ENCODE measurements around the gene NELFB. TPM values are rescaled to one million over a fixed set of nuclear protein-coding genes. Genes with fewer than 3 reads are reported as not detected.

Gene NELFB
- total RNA-seq, 1 donor from 2014 or later, result 47.3 TPM

DNA sequence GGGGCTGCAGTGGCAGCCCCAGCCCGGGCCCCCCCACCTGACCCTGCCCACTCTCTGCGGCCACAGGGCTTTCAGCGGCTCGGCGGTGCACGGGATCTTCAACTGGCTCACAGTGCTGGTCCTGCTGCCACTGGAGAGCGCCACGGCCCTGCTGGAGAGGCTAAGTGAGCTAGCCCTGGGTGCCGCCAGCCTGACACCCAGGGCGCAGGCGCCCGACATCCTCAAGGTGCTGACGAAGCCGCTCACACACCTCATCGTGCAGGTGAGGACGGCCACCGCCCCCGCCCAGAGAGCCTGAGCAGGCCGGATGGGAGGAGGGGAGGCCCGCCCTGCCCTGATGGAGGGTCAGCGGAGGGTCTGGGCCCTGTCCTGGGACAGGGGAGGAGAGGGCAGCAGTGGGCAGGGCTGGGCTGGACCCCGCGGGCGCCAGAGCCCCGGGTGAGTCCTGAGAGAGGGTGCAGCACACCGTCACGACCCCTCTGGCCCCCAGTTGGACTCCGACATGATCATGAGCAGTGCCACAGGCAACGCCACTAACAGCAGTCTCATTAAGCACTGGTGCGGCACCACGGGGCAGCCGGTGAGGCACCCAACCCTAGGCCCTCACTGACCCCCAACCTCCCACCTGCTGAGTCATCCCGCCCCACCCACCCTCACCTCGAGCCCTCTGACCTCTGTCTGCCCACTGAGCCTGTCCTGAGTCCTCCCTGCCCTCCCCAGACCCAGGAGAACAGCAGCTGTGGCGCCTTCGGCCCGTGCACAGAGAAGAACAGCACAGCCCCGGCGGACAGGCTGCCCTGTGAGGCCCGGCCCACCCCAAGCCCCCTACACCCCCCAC is 21.8 kb upstream of the NELFB start:
- no peak for DNase-seq (ENCODE audit: low read depth)
- H3K4me3 ChIP-seq (ENCODE audit: low read depth, low read length), result no peak overlapping the region
- TF ChIP-seq, protein P1, sequence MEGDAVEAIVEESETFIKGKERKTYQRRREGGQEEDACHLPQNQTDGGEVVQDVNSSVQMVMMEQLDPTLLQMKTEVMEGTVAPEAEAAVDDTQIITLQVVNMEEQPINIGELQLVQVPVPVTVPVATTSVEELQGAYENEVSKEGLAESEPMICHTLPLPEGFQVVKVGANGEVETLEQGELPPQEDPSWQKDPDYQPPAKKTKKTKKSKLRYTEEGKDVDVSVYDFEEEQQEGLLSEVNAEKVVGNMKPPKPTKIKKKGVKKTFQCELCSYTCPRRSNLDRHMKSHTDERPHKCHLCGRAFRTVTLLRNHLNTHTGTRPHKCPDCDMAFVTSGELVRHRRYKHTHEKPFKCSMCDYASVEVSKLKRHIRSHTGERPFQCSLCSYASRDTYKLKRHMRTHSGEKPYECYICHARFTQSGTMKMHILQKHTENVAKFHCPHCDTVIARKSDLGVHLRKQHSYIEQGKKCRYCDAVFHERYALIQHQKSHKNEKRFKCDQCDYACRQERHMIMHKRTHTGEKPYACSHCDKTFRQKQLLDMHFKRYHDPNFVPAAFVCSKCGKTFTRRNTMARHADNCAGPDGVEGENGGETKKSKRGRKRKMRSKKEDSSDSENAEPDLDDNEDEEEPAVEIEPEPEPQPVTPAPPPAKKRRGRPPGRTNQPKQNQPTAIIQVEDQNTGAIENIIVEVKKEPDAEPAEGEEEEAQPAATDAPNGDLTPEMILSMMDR (IDR thresholded peaks at IDR 0.05; ENCODE audit: insufficient read depth, low read length, poor library complexity, severe bottlenecking), result no peak

DNA sequence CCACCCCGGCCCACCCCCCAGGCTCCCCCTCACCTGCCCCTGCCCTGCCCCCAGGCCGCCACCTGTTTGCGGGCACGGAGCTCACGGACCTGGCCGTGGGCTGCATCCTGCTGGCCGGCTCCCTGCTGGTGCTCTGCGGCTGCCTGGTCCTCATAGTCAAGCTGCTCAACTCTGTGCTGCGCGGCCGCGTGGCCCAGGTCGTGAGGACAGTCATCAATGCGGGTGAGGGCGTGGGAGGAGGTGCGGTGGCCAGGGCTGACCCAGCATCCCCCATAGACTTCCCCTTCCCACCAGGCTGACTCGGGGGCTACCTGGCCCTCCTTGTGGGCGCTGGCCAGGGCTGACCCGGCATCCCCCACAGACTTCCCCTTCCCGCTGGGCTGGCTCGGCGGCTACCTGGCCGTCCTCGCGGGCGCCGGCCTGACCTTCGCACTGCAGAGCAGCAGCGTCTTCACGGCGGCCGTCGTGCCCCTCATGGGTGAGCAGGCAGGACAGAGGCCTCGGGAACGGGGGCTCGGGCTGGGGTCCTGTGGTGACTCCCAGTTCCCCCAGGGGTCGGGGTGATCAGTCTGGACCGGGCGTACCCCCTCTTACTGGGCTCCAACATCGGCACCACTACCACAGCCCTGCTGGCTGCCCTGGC is 21.0 kb upstream of the NELFB start:
- no peaks in the 10 kb centered on the region for H3K36me3 ChIP-seq (ENCODE audit: control insufficient read depth, insufficient read depth, low read length)
- TF ChIP-seq, protein P1 (IDR thresholded peaks at IDR 0.05; ENCODE audit: insufficient read depth, low read length, poor library complexity, severe bottlenecking), result no peak
- H3K27me3 ChIP-seq (ENCODE audit: control insufficient read depth, insufficient read depth, low read length), result peaks cover 52% of the 10 kb centered on the region
- no peak for DNase-seq (ENCODE audit: low read depth)
- no peak overlapping the region for H3K4me3 ChIP-seq (ENCODE audit: low read depth, low read length)

More for the DNA sequence above, 21.8 kb upstream of the NELFB start:
- Histone ChIP-seq H3K27me3 (ENCODE audit: control insufficient read depth, insufficient read depth, low read length) (peaks cover 60% of the 10 kb centered on the region), H3K36me3 (ENCODE audit: control insufficient read depth, insufficient read depth, low read length) (no peaks in the 10 kb centered on the region)

DNA sequence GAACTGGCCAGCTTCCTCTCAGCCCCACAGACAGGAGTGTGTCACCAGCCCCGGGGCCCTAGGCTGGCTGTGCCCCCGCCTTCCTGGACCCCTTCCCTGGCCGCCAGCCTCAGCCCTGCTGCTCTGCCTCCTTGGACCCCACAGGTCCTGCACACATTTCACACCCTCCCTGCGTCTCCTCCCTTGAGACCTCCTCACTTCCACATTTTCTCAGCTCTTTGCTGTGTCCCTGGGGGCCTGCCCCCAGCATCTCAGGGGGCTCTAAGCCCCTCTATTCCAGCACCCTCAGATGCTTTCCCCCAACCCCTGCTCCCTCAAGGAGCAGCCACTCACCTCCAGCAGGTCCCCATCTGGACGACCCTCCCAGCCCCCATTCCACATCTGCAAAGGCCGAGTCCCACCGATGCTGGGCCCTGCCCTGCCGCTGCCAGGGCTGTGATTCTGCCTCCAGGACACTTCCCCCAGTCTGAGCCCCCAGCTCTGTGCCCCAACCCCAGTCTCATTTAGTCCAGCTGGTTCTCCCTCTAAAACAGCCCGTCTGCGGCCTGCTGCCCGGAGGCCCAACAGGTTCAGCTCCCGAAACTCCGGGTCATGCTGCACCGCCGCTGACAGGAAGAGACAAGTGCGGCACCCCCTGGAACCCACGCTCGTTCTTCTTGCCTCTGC is 20.2 kb upstream of the NELFB start:
- no peak for DNase-seq (ENCODE audit: low read depth)
- Histone ChIP-seq H3K4me3 (ENCODE audit: low read depth, low read length) (no peak overlapping the region), H3K27me3 (ENCODE audit: control insufficient read depth, insufficient read depth, low read length) (peaks cover 46% of the 10 kb centered on the region), H3K36me3 (ENCODE audit: control insufficient read depth, insufficient read depth, low read length) (no peaks in the 10 kb centered on the region)
- TF ChIP-seq, protein P1 (IDR thresholded peaks at IDR 0.05; ENCODE audit: insufficient read depth, low read length, poor library complexity, severe bottlenecking), result no peak

DNA sequence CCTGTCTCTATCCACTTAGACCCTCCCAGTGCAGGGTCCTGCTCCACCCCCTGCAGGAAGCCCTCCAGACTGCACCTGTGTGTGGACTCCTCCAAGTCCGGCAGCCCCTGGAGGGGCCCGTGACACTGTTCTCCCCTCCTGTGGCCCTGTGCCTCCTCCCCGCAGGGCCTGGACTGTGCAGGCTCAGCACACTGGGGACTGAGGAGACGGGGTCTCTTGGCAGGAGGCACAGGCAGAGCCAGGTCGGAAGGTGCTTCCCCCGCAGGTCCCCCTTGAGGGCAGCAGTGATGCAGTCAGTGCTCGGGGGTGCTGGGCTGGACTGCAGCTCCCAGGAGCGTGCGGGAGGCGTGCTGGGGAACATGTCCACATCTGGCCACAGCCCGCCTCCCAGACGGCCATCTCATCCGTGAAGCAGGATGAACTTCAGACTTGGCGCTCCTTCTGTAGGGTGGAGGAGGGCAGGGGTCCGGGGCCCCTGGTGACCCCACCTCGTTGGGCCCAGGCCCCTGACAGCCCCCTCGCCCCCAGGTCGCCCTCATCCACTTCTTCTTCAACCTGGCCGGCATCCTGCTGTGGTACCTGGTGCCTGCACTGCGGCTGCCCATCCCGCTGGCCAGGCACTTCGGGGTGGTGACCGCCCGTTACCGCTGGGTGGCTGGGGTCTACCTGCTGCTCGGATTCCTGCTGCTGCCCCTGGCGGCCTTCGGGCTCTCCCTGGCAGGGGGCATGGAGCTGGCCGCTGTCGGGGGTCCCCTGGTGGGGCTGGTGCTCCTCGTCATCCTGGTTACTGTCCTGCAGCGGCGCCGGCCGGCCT is 19.5 kb upstream of the NELFB start:
- Histone ChIP-seq H3K36me3 (ENCODE audit: control insufficient read depth, insufficient read depth, low read length) (no peaks in the 10 kb centered on the region), H3K4me3 (ENCODE audit: low read depth, low read length) (no peak overlapping the region), H3K27me3 (ENCODE audit: control insufficient read depth, insufficient read depth, low read length) (peaks cover 42% of the 10 kb centered on the region)
- TF ChIP-seq, protein P1 (IDR thresholded peaks at IDR 0.05; ENCODE audit: insufficient read depth, low read length, poor library complexity, severe bottlenecking), result no peak
- DNase-seq (ENCODE audit: low read depth), result no peak

DNA sequence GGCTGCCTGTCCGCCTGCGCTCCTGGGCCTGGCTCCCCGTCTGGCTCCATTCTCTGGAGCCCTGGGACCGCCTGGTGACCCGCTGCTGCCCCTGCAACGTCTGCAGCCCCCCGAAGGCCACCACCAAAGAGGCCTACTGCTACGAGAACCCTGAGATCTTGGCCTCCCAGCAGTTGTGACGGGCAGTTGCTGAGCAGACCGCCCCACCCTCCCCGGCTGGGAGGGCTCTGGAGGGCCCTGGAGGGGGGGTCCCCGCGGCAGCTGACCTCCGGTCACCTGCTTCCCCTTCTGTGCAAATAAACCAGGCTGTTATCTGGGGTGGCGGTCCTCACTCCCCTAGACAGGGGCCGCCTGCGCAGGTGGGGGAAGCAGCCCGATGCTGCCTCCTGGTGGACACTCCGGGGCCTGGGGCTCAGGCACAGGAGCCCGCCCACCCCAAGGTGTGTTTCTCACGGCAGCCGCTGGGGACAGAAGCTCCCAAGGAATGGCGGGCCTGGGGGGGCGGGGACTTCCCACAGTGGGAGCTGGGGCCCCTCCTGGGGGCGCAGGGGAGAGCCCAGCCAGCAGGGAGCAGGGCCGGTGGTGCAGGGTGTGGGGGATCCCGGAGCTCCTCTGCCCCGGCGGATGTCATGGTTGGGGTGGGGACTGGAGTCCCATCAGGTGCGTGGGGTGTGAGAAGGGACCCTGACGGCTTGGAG is 18.7 kb upstream of the NELFB start:
- DNase-seq (ENCODE audit: low read depth), result no peak
- TF ChIP-seq, protein P1 (IDR thresholded peaks at IDR 0.05; ENCODE audit: insufficient read depth, low read length, poor library complexity, severe bottlenecking), result peak; percentile 99
- Histone ChIP-seq H3K27me3 (ENCODE audit: control insufficient read depth, insufficient read depth, low read length) (peaks cover 41% of the 10 kb centered on the region), H3K36me3 (ENCODE audit: control insufficient read depth, insufficient read depth, low read length) (no peaks in the 10 kb centered on the region), H3K4me3 (ENCODE audit: low read depth, low read length) (no peak overlapping the region)
